HFF-Myc (cell line): Measurements from ENCODE around the gene PPP2R5D.

Experiments
- DNase-seq: peaks from one replicate; pipeline ENCODE4 v3.0.0-alpha.2; 2011; ENCODE audit warnings: low read depth; ENCODE audit errors: extremely low read depth
- H3K4me3 ChIP-seq: replicated peaks from 2 replicates; pipeline ENCODE4 v1.5.1; 2011; ENCODE audit warnings: low read depth, mild to moderate bottlenecking, control low read depth, low read length
- CTCF ChIP-seq: IDR thresholded peaks from 2 replicates; pipeline ENCODE4 v1.5.1; 2012; ENCODE audit warnings: mild to moderate bottlenecking, low read depth, low read length, control low read depth; ENCODE audit errors: missing control alignments

The PPP2R5D gene

GRCh38 chr6:43060034-43060754 lies 75.8 kb downstream of the PPP2R5D start:
- H3K4me3 ChIP-seq: peak overlapping the region; percentile 100
- DNase-seq: no peak
- TF ChIP-seq CTCF: no peak

GRCh38 chr6:43060755-43061633 lies 76.6 kb downstream of the PPP2R5D start:
- DNase-seq: no peak
- H3K4me3 ChIP-seq: no peak overlapping the region
- no peak for TF ChIP-seq CTCF

GRCh38 chr6:43061861-43062260 lies 77.5 kb downstream of the PPP2R5D start:
- TF ChIP-seq CTCF: no peak
- no peak overlapping the region for H3K4me3 ChIP-seq
- DNase-seq: no peak
